Measurements from ENCODE around the gene NANP. TPM values are rescaled to one million over a fixed set of nuclear protein-coding genes. Genes with fewer than 3 reads are reported as not detected.
"Not testable (repeated sequence)": the region's sequence is repeated elsewhere in the genome, so short reads cannot be mapped to it uniquely, and the experiment has no call there.

The NANP gene
- total and polyA plus RNA-seq, 2 of the 13 experiments (the other 11 are each of a cell fraction or from before 2014, with no cell fraction given): 8.9 to 21.5 TPM

DNA sequence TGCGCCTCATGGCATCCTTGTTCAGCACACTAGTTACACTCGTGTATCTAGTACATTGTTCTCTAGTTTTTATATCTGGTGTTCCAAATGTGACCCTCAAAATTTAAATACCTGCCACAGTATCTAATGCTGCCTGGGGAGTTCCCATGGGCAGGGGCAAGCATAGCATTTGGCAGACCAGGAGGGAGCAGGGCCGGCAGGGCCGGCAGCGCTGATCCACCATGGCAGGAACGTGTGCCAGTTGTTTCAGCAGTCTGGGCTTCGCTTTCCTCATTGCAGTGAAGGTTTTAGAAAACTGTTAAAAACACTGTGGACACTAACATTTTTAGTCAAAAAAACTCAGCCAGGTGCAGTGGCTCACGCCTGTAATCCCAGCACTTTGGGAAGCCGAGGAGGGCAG is 19.2 kb downstream of the NANP start (continued):
- TF ChIP-seq, protein P1, sequence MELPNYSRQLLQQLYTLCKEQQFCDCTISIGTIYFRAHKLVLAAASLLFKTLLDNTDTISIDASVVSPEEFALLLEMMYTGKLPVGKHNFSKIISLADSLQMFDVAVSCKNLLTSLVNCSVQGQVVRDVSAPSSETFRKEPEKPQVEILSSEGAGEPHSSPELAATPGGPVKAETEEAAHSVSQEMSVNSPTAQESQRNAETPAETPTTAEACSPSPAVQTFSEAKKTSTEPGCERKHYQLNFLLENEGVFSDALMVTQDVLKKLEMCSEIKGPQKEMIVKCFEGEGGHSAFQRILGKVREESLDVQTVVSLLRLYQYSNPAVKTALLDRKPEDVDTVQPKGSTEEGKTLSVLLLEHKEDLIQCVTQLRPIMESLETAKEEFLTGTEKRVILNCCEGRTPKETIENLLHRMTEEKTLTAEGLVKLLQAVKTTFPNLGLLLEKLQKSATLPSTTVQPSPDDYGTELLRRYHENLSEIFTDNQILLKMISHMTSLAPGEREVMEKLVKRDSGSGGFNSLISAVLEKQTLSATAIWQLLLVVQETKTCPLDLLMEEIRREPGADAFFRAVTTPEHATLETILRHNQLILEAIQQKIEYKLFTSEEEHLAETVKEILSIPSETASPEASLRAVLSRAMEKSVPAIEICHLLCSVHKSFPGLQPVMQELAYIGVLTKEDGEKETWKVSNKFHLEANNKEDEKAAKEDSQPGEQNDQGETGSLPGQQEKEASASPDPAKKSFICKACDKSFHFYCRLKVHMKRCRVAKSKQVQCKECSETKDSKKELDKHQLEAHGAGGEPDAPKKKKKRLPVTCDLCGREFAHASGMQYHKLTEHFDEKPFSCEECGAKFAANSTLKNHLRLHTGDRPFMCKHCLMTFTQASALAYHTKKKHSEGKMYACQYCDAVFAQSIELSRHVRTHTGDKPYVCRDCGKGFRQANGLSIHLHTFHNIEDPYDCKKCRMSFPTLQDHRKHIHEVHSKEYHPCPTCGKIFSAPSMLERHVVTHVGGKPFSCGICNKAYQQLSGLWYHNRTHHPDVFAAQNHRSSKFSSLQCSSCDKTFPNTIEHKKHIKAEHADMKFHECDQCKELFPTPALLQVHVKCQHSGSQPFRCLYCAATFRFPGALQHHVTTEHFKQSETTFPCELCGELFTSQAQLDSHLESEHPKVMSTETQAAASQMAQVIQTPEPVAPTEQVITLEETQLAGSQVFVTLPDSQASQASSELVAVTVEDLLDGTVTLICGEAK (IDR thresholded peaks at IDR 0.05): no peak
- TF ChIP-seq, protein P1 (CRISPR knock-in tag; IDR thresholded peaks at IDR 0.05): no peak

DNA sequence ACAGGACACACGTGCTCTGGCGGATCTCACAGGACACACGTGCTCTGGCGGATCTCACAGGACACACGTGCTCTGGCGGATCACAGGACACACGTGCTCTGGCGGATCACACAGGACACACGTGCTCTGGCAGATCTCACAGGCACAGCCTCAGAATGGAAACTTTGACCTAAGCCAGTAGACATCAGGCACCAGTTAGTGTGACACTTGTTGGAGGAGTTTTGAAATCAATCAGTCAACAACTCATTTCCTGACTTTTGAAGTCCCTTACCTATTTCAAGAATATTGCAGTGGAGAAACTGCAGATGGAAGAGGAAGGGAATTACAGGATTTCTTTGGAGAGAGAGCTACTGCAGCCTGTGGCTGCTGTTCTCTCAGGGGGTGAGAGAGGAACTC is 20.9 kb downstream of the NANP start:
- peak; percentile 80 for ATAC-seq
- H3K36me3 ChIP-seq (replicated peaks in 1 of 2; ENCODE audit: control insufficient read depth in 1 of 2, insufficient read depth in 2 of 2, low read length in 2 of 2); H3K79me2 ChIP-seq (ENCODE audit: insufficient read depth, low read length); H3K4me3 ChIP-seq (replicated peaks in 1 of 3; ENCODE audit: insufficient read depth in 1 of 3, low read depth in 2 of 3, low read length in 3 of 3); H3K9me3 ChIP-seq (ENCODE audit: low read length); H3K27me3 ChIP-seq (ENCODE audit: control insufficient read depth in 1 of 2, insufficient read depth in 2 of 2, low read length in 2 of 2); H2AFZ ChIP-seq (ENCODE audit: low read length); in situ Hi-C loops (cut with HindIII; ENCODE audit: extremely low pct_ligation_motif_present, low pct_unique_long_range_greater_than_20kb); BruUV-seq (replicated peaks); H4K20me1 ChIP-seq (ENCODE audit: insufficient read depth, low read length); intact Hi-C loops (cut with micrococcal nuclease; ENCODE audit: unreplicated experiment); CTCF ChIA-PET (ENCODE audit: low intra/inter-chr PET ratio, low total read pairs): not testable (repeated sequence)
- FAIRE-seq: peak; percentile 73
- POLR2A ChIA-PET: interaction anchor here (1.4 kb wide), 1 partner anchor 18 kb away, joined by 3 read pairs; the partner anchor contains the start of gene NINL
- peak overlapping the region; percentile 41 for H3K4me2 ChIP-seq (ENCODE audit: low read depth, low read length)
- DNase-seq (ENCODE audit: low spot score): peak; percentile 88
- peak overlapping the region; percentile 69 for H3K27ac ChIP-seq (ENCODE audit: extremely low read length, insufficient read depth, low read length)
- peaks cover 48% of the 10 kb centered on the region for H3K4me1 ChIP-seq (ENCODE audit: insufficient read depth, low read length)
- WGBS (ENCODE audit: low lambda C conversion rate): 58% methylated on average over 8 of the region's 9 CpGs
- peak overlapping the region; percentile 2; the same call in 1 of the 2 replicates for H3K9ac ChIP-seq (ENCODE audit: insufficient read depth, low read depth, low read length)
- TF ChIP-seq HIVEP1 (CRISPR knock-in tag; IDR thresholded peaks at IDR 0.05): peak; percentile 23; the same call in 1 of the 2 replicates
- peak; percentile 46; the same call in 1 of the 2 replicates for TF ChIP-seq NR2F6 (IDR thresholded peaks at IDR 0.05)
- peak; percentile 70 for TF ChIP-seq NR2F6 (CRISPR knock-in tag; IDR thresholded peaks at IDR 0.05)
- TF ChIP-seq SALL1 (CRISPR knock-in tag; IDR thresholded peaks at IDR 0.05): peak; percentile 94
- TF ChIP-seq, protein P2, sequence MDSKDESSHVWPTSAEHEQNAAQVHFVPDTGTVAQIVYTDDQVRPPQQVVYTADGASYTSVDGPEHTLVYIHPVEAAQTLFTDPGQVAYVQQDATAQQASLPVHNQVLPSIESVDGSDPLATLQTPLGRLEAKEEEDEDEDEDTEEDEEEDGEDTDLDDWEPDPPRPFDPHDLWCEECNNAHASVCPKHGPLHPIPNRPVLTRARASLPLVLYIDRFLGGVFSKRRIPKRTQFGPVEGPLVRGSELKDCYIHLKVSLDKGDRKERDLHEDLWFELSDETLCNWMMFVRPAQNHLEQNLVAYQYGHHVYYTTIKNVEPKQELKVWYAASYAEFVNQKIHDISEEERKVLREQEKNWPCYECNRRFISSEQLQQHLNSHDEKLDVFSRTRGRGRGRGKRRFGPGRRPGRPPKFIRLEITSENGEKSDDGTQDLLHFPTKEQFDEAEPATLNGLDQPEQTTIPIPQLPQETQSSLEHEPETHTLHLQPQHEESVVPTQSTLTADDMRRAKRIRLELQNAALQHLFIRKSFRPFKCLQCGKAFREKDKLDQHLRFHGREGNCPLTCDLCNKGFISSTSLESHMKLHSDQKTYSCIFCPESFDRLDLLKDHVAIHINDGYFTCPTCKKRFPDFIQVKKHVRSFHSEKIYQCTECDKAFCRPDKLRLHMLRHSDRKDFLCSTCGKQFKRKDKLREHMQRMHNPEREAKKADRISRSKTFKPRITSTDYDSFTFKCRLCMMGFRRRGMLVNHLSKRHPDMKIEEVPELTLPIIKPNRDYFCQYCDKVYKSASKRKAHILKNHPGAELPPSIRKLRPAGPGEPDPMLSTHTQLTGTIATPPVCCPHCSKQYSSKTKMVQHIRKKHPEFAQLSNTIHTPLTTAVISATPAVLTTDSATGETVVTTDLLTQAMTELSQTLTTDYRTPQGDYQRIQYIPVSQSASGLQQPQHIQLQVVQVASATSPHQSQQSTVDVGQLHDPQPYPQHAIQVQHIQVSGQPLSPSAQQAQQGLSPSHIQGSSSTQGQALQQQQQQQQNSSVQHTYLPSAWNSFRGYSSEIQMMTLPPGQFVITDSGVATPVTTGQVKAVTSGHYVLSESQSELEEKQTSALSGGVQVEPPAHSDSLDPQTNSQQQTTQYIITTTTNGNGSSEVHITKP (CRISPR knock-in tag; IDR thresholded peaks at IDR 0.05; ENCODE audit: low read depth): peak; percentile 43; the same call in 1 of the 2 replicates
- TF ChIP-seq ZNF34 (CRISPR knock-in tag; IDR thresholded peaks at IDR 0.05; ENCODE audit: borderline replicate concordance): 0 out of 2 replicates have a peak, but pooled peaks have one; percentile 21
- TF ChIP-seq EP300 (IDR thresholded peaks at IDR 0.05; ENCODE audit: low read depth in 2 of 2, low read length in 2 of 2): peak in 1 of 2 experiments; percentile 79; a peak in 2 of 4 replicates
- peak; percentile 63; the same call in 1 of the 2 replicates for TF ChIP-seq EP300 (CRISPR knock-in tag; IDR thresholded peaks at IDR 0.05; ENCODE audit: borderline replicate concordance)
- TF ChIP-seq MED1 (CRISPR knock-in tag; IDR thresholded peaks at IDR 0.05): peak; percentile 84

All from HepG2 (cell line).